SIG-M5 treated with dmso at 0.1 percent for 504 hours (cell line): ENCODE measurements around the gene LRRC9.
"Not testable (repeated sequence)": the region's sequence is repeated elsewhere in the genome, so short reads cannot be mapped to it uniquely, and the experiment has no call there.

ENCODE experiments used
- DNase-seq: peaks from one replicate; lab custom pipeline; 2025; ENCODE audit not compliant: unreplicated experiment; lab: John Stamatoyannopoulos, UW

LRRC9 gene

GRCh38 chr14:59919570-59920377, at the start of gene LRRC9:
LRRC9 (plus strand) TSS chr14:59920144.
- DNase-seq = no peak

DNA sequence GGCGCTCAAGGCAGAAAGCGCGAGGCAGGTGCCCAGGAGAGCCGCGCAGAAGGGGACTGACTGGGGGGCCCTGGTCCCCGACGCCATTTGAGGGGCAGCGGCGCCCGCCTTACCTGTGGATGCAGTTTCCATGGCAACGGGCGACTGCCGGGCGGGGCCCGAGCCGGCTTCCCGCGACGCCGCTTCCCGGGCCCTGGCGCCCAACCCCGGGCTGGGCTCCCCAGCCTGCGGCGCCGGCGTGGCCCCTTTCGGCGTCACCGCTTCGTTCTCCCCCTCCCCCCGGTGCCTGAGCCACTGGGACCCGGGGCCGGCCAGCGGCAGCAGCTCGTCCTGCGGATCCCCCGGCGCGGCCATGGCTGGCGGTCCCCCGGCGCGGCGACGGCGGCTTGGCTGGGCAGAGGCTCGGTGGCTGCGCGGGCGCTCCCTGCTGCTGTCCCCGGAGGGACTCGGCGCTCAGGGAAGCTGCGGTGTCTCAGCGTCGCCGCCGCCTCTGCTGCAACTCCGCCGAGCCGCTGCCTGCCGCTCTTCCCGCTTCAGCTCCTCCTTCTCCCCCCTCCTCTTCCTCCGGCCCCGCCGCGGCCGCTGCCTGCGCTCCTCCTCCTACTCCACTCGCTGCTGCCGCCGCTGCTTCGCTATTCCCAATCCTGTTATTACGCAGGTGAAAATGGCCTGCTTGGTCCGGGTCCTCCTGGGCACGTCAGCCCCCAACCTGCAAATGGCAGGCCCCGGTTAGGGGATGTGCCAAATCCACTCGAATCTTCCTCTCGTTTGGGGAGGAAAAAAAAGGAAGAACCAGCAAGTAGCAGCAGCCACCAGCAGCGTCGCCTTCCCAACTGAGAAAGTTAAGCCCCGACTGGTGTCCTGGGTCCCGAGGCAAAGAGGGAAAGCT, 49.4 kb upstream of the LRRC9 start, which contains the start of gene RTN1:
RTN1 (minus strand) TSS at position 500 of the 889 bp plus-strand sequence; CDS start at position 354, 146 bp downstream.
- DNase-seq = peak; percentile 53

- no peak for DNase-seq
Measured at GRCh38 chr14:59871166-59871495, 48.8 kb upstream of the LRRC9 start.

DNA sequence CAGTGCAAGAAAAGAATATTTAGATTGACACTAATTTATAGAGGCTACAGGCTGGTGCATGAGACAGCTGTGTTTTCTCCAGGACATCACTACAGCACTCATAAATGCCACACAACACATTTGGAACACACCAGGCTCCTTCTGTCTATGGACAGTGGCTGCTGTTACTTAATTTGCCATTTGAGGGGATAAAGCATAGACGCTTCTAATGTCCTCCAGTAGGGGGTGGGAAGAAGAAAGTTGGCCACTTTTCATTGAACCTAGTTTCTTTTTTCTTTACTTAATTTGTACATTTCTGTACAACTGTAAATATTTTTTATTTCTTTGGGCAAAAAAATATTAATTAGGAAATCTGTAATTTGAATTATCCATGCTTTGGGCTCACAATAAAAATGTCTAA, 37.0 kb upstream of the LRRC9 start:
- peak; percentile 12 for DNase-seq

GRCh38 chr14:59890676-59891075, 29.3 kb upstream of the LRRC9 start:
- no peak for DNase-seq

DNA sequence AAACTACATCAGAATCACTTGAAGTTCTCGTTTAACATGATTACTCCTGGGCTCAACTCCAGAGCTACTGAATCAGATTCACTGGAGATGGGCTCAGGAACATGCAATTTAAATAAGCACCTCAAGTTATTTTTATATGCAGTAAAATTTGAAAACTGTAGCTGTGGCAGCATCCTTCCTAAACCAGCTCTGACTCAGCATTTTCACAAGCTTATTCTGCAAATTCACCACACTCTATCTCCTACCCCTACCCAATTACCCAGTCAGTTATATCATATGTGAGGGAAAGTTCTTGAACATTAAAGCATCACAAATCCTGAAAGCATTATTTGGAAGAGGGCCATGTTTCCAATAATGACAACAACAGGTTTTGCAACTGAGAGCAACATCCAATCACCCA, 24.2 kb upstream of the LRRC9 start:
- no peak for DNase-seq

- DNase-seq = peak; percentile 6
Measured at GRCh38 chr14:59897757-59898383, 22.1 kb upstream of the LRRC9 start.

GRCh38 chr14:59900556-59900955, 19.4 kb upstream of the LRRC9 start:
- DNase-seq = no peak

DNA sequence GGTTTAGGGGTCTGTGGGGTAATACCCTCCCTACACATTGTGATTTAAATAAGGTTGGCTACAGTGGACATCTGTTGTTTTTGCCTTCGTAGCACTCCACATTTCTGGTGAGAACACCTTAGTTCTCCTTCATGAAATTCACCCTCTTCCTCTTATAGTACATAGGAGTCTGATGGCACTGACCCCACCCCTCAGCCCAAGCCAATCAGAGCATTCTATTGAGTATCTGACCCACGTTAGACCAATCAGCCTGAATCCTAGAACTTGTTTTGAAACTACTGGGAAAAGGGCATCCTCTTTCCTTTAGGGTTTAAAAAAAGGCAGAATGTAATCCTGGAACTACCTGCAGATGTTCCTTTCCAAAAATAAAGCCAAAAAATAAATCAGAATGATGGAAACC, 15.8 kb upstream of the LRRC9 start:
- no peak for DNase-seq

GRCh38 chr14:59905188-59905587, 14.8 kb upstream of the LRRC9 start:
- no peak for DNase-seq

- DNase-seq = no peak
Measured at GRCh38 chr14:59912443-59912842, 7.5 kb upstream of the LRRC9 start.

DNA sequence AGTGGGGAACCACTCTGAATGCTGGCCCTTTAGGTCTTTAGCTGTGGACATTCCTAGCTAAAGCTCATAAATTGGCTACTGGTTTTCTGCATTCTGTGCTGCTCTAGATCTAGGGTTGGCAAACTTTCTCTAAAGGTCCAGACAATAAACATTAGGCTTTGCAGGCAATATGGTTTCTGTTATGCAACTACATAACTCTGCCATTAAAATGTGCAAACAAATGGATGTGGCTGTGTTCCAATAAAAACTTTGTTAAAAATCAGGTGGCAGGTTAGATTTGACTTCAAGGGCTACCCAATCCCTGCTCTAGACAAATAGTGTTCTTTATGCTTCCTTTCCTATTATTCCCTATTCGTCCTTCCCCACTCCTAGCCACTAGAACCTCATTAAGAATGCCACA, 6.8 kb upstream of the LRRC9 start:
- DNase-seq = no peak

- DNase-seq = peak; percentile 2
Measured at GRCh38 chr14:59918824-59919569, 947 bp upstream of the LRRC9 start.

- DNase-seq = no peak
Measured at GRCh38 chr14:59920378-59920683, 387 bp downstream of the LRRC9 start.

DNA sequence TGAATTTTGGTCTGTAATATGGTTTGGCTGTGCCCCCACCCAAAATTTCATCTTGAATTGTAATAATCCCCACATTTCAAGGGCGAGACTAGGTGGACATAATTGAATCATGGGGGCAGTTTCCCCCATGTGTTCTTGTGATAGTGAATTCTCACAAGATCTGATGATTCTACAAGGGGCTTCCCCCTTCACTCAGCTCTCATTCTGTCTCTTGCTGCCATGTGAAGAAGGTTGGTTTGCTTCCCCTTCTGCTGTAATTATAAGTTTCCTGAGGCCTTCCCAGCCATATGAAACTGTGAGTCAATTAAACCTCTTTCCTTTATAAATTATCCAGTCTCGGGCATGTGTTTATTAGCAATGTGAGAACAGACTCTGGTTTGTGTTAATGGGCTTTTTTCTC, 5.9 kb downstream of the LRRC9 start:
- no peak for DNase-seq

GRCh38 chr14:59926534-59926933, 6.6 kb downstream of the LRRC9 start:
- DNase-seq = no peak

DNA sequence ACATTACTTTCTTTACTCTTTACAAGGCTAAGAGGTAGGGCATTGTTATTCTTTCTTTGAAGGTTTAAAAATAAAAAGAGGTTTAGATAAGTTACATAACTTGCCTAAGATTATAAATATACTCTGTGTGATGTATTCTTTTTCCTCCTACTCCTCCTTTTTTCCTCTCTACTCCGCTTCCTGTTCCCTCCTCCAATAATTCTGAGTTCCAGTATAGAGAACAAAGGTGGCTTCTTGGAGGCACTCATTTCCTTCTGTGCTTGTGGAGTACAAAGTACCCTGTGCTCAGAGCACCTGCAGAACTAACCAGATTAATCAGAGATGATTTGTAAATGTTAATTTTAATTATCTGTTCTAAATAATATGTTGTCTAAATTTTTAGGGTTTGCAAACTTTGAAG, 11.3 kb downstream of the LRRC9 start:
- DNase-seq = no peak

GRCh38 chr14:59936145-59936544, 16.2 kb downstream of the LRRC9 start:
- DNase-seq = no peak

DNA sequence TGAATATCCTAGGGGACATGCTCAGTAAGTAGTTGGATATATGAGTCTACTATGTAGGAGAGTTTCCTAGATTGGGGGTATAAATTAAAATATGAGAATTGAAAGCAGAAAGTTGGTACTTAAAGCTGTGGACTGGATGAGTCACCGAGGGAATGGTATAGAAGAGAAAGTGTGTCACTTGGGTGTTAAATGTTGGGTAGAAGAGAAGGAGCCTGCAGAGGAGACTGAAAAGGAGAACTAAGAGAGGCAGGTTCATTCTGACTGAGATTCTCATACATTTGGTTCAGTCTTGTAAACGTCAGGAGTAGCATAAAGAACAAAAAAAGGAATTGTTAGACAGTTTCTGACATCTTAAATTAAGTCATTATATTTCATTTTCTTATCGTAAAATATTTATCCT, 19.9 kb downstream of the LRRC9 start:
- no peak for DNase-seq

- not testable (repeated sequence) for DNase-seq
Measured at GRCh38 chr14:59942296-59942862, 22.4 kb downstream of the LRRC9 start.

DNA sequence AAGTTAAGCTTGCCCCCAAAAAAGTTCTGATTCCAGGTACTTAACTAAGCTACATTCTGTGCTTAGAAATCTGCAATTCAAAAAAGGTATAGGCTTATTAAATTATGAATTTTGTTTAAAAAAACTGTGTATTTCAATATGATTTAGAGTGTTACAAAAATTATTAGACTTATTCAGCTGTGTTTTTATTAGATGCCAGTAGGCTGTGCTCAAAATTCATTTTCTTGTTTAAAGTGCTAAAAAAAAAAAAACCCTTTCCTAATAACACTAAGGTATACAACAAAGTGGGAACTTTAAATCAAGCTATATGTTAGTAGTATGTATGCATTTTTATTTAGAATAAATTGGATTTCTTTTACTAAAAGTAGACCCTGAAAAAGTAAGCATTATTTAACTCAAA, 25.0 kb downstream of the LRRC9 start:
- no peak for DNase-seq
